IPS-20b (cell line): ENCODE data around the gene PPP1R14B.
"Not testable (repeated sequence)": the region's sequence is repeated elsewhere in the genome, so short reads cannot be mapped to it uniquely, and the experiment has no call there.

Source experiments
- H3K27ac ChIP-seq: one replicate; pipeline ENCODE4 v1.5.1; 2013; ENCODE audit warnings: low read length
- H3K27me3 ChIP-seq: 2 replicates; pipeline ENCODE4 v1.6.1; 2013; ENCODE audit warnings: mild to moderate bottlenecking, low read length, inconsistent platforms; ENCODE audit not compliant: insufficient read depth
- H3K36me3 ChIP-seq: 2 replicates; pipeline ENCODE4 v1.6.1; 2013; ENCODE audit warnings: low read depth, mild to moderate bottlenecking, inconsistent platforms, low read length, moderate library complexity; ENCODE audit not compliant: insufficient read depth
- H3K4me1 ChIP-seq: 2 replicates; pipeline ENCODE4 v1.6.1; 2013; ENCODE audit warnings: mild to moderate bottlenecking, control low read depth, inconsistent platforms, low read length, moderate library complexity; ENCODE audit not compliant: insufficient read depth
- H3K4me3 ChIP-seq: 2 replicates; pipeline ENCODE4 v1.5.1; 2013; ENCODE audit warnings: mild to moderate bottlenecking, low read length, inconsistent platforms
- H3K9ac ChIP-seq: 2 replicates; pipeline ENCODE4 v1.6.1; 2013; ENCODE audit warnings: low read depth, mild to moderate bottlenecking, inconsistent platforms, low read length, moderate library complexity
- H3K9me3 ChIP-seq: 2 replicates; pipeline ENCODE4 v1.6.1; 2013; ENCODE audit warnings: mild to moderate bottlenecking, low read depth, low read length, inconsistent platforms; ENCODE audit not compliant: insufficient read depth

The PPP1R14B gene

GRCh38 chr11:64246621-64246870 is 197 bp downstream of the PPP1R14B start:
- Histone ChIP-seq H3K9ac (peak overlapping the region; percentile 95; the same call in 1 of the 2 replicates), H3K36me3 (peaks cover 21% of the 10 kb centered on the region; the same call in 1 of the 2 replicates), H3K4me3 (peak overlapping the region; percentile 95; the same call in 1 of the 2 replicates), H3K4me1 (peaks cover 28% of the 10 kb centered on the region)
- H3K9me3 ChIP-seq, H3K27ac ChIP-seq, H3K27me3 ChIP-seq: not testable (repeated sequence)

GRCh38 chr11:64245797-64246620 is 734 bp downstream of the PPP1R14B start:
- Histone ChIP-seq H3K9me3 (no peaks in the 10 kb centered on the region), H3K27me3 (no peaks in the 10 kb centered on the region), H3K27ac (peak overlapping the region; percentile 88), H3K36me3 (peaks cover 21% of the 10 kb centered on the region; the same call in 1 of the 2 replicates), H3K4me3 (peak overlapping the region; percentile 95), H3K4me1 (peaks cover 28% of the 10 kb centered on the region), H3K9ac (peak overlapping the region; percentile 95)

GRCh38 chr11:64245401-64245796 is 1.3 kb downstream of the PPP1R14B start:
- H3K4me1 ChIP-seq: peaks cover 25% of the 10 kb centered on the region
- H3K27ac ChIP-seq: peak overlapping the region; percentile 88
- H3K4me3 ChIP-seq: peak overlapping the region; percentile 95
- peaks cover 21% of the 10 kb centered on the region; the same call in 1 of the 2 replicates for H3K36me3 ChIP-seq
- H3K27me3 ChIP-seq: no peaks in the 10 kb centered on the region
- H3K9ac ChIP-seq: peak overlapping the region; percentile 95; the same call in 1 of the 2 replicates
- no peaks in the 10 kb centered on the region for H3K9me3 ChIP-seq

GRCh38 chr11:64244966-64245365 is 1.8 kb downstream of the PPP1R14B start:
- Histone ChIP-seq H3K4me1 (peaks cover 25% of the 10 kb centered on the region), H3K27ac (no peak overlapping the region), H3K9me3 (no peaks in the 10 kb centered on the region), H3K36me3 (peaks cover 21% of the 10 kb centered on the region; the same call in 1 of the 2 replicates), H3K27me3 (no peaks in the 10 kb centered on the region), H3K9ac (peak overlapping the region; percentile 95; the same call in 1 of the 2 replicates), H3K4me3 (peak overlapping the region; percentile 95; the same call in 1 of the 2 replicates)

- Histone ChIP-seq H3K27ac (no peak overlapping the region), H3K36me3 (peaks cover 21% of the 10 kb centered on the region; the same call in 1 of the 2 replicates), H3K9ac (no peak overlapping the region)
These were observed 2.6 kb downstream of the PPP1R14B start for GRCh38 chr11:64244107-64244506.

GRCh38 chr11:64243236-64243854 is 3.4 kb downstream of the PPP1R14B start:
- no peak overlapping the region for H3K9ac ChIP-seq
- no peak overlapping the region for H3K4me3 ChIP-seq
- H3K9me3 ChIP-seq: no peaks in the 10 kb centered on the region
- no peak overlapping the region for H3K27ac ChIP-seq
- H3K4me1 ChIP-seq: peaks cover 15% of the 10 kb centered on the region; the same call in 1 of the 2 replicates
- peaks cover 28% of the 10 kb centered on the region for H3K36me3 ChIP-seq
- H3K27me3 ChIP-seq: no peaks in the 10 kb centered on the region

More at GRCh38 chr11:64244107-64244506, 2.6 kb downstream of the PPP1R14B start:
- H3K4me3 ChIP-seq: no peak overlapping the region
- no peaks in the 10 kb centered on the region for H3K9me3 ChIP-seq
- H3K27me3 ChIP-seq: no peaks in the 10 kb centered on the region
- H3K4me1 ChIP-seq: peaks cover 20% of the 10 kb centered on the region

- H3K27me3 ChIP-seq: no peaks in the 10 kb centered on the region
- peaks cover 34% of the 10 kb centered on the region for H3K36me3 ChIP-seq
- peak overlapping the region; percentile 83 for H3K4me3 ChIP-seq
- H3K27ac ChIP-seq: peak overlapping the region; percentile 74
- H3K9me3 ChIP-seq: no peaks in the 10 kb centered on the region
- H3K4me1 ChIP-seq: 0 out of 2 replicates have a peak, but pooled peaks cover 7% of the 10 kb centered on the region
- H3K9ac ChIP-seq: peak overlapping the region; percentile 92
These were observed 5.0 kb downstream of the PPP1R14B start for GRCh38 chr11:64241491-64242374.

- Histone ChIP-seq H3K27ac (peak overlapping the region; percentile 21), H3K36me3 (peaks cover 34% of the 10 kb centered on the region), H3K4me3 (peak overlapping the region; percentile 83), H3K9ac (peak overlapping the region; percentile 84; the same call in 1 of the 2 replicates), H3K4me1 (0 out of 2 replicates have a peak, but pooled peaks cover 7% of the 10 kb centered on the region), H3K27me3 (no peaks in the 10 kb centered on the region), H3K9me3 (no peaks in the 10 kb centered on the region)
These were observed 5.6 kb downstream of the PPP1R14B start for GRCh38 chr11:64241241-64241490.

GRCh38 chr11:64240435-64241240 is 6.1 kb downstream of the PPP1R14B start, which contains the start of gene FKBP2:
TSS of gene FKBP2 (plus strand) at chr11:64241095. CDS start at chr11:64242388, 1,293 bp downstream.
- Histone ChIP-seq H3K9me3 (no peaks in the 10 kb centered on the region), H3K4me3 (peak within 1 kb of the TSS; percentile 83), H3K27me3 (no peaks in the 10 kb centered on the region), H3K27ac (peak within 1 kb of the TSS; percentile 74), H3K36me3 (peaks cover 34% of the 10 kb centered on the region), H3K9ac (peak within 1 kb of the TSS; percentile 92), H3K4me1 (0 out of 2 replicates have a peak, but pooled peaks cover 7% of the 10 kb centered on the region)

- Histone ChIP-seq H3K36me3 (peaks cover 30% of the 10 kb centered on the region), H3K9me3 (no peaks in the 10 kb centered on the region), H3K27ac (no peak overlapping the region), H3K27me3 (peaks cover 5% of the 10 kb centered on the region; the same call in 1 of the 2 replicates), H3K4me3 (peak overlapping the region; percentile 83), H3K9ac (peak overlapping the region; percentile 87; the same call in 1 of the 2 replicates), H3K4me1 (peaks cover 7% of the 10 kb centered on the region; the same call in 1 of the 2 replicates)
These were observed 6.9 kb downstream of the PPP1R14B start for GRCh38 chr11:64239662-64240434.
